Measurements from ENCODE around the gene FCER1G.

FCER1G gene

DNA sequence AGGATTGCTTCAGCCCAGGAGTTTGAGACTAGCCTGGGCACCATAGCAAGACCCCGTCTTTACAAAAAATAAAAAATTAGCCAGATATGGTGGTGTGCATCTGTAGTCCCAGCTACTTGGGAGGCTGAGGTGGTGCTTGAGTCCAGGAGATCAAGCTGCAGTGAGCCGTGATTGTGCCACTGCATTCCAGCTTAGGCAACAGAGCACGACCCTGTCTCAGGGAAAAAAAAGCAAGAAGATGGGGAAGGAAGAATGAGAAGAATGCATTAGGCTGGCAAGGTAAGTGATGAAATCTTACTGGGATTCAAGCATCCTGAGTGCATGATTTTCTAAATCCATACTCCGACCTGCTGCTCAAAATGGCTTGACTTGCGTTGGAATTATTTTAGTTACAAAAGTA is 50.2 kb downstream of the FCER1G start:
- H3K4me3 ChIP-seq (ENCODE audit: low read depth, low read length), result no peak overlapping the region
- TF ChIP-seq POLR2A (IDR thresholded peaks at IDR 0.05; ENCODE audit: extremely low read depth, insufficient read length) (no peak), MYC (IDR thresholded peaks at IDR 0.05; ENCODE audit: low read depth, low read length) (no peak)
- TF ChIP-seq, protein P1, sequence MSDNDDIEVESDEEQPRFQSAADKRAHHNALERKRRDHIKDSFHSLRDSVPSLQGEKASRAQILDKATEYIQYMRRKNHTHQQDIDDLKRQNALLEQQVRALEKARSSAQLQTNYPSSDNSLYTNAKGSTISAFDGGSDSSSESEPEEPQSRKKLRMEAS (IDR thresholded peaks at IDR 0.05; ENCODE audit: low read depth, low read length), result no peak
- TF ChIP-seq, protein P2, sequence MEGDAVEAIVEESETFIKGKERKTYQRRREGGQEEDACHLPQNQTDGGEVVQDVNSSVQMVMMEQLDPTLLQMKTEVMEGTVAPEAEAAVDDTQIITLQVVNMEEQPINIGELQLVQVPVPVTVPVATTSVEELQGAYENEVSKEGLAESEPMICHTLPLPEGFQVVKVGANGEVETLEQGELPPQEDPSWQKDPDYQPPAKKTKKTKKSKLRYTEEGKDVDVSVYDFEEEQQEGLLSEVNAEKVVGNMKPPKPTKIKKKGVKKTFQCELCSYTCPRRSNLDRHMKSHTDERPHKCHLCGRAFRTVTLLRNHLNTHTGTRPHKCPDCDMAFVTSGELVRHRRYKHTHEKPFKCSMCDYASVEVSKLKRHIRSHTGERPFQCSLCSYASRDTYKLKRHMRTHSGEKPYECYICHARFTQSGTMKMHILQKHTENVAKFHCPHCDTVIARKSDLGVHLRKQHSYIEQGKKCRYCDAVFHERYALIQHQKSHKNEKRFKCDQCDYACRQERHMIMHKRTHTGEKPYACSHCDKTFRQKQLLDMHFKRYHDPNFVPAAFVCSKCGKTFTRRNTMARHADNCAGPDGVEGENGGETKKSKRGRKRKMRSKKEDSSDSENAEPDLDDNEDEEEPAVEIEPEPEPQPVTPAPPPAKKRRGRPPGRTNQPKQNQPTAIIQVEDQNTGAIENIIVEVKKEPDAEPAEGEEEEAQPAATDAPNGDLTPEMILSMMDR (IDR thresholded peaks at IDR 0.05; ENCODE audit: low read depth, low read length), result no peak
- DNase-seq (ENCODE audit: low read depth), result no peak

DNA sequence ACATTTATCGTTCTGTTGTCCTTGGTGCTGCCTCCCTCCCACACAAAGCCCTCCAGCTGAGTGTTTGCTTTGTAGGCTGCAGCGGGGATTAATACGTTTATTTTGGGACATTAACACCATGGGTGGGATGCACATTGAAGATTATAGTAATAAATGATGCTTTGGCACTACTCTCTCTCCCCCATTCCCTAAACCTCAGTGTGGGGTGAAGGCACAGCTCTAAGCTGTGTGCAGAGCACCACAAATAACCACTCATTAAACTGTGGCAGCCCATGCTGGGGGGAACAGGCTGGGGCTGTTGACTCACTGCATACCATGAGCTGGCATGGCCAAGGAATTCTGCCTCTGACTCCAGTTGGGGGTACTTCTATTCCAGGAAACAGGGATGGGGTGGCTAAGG is 51.1 kb downstream of the FCER1G start:
- no peak for DNase-seq (ENCODE audit: low read depth)
- no peak overlapping the region for H3K4me3 ChIP-seq (ENCODE audit: low read depth, low read length)

DNA sequence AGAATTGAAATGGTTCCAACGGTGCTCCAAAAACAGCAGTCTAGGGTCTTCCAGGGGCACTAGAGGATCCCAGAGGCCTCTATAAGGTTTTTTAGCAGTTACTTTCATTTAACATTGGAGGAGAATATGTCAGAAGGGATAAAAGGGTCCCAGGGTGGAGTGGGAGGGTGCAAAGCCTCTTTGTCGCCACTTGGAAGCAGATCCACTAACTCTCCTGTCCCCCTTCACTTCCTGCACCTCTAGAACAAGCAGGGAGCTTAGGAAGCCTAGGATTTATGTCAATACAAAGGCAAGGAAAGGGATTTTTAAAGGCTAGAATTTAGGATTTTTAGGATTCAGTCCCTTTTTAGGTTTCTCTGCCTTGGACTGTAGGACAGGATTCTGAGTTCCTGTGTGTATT is 51.7 kb downstream of the FCER1G start:
- TF ChIP-seq, protein P2 (IDR thresholded peaks at IDR 0.05; ENCODE audit: low read depth, low read length), result no peak
- TF ChIP-seq POLR2A (IDR thresholded peaks at IDR 0.05; ENCODE audit: extremely low read depth, insufficient read length) (no peak), MYC (IDR thresholded peaks at IDR 0.05; ENCODE audit: low read depth, low read length) (no peak)
- TF ChIP-seq, protein P1 (IDR thresholded peaks at IDR 0.05; ENCODE audit: low read depth, low read length), result no peak
- no peak for DNase-seq (ENCODE audit: low read depth)
- no peak overlapping the region for H3K4me3 ChIP-seq (ENCODE audit: low read depth, low read length)

More for the DNA sequence above, 51.1 kb downstream of the FCER1G start:
- no peak for TF ChIP-seq POLR2A (IDR thresholded peaks at IDR 0.05; ENCODE audit: extremely low read depth, insufficient read length)
- TF ChIP-seq, protein P2 (IDR thresholded peaks at IDR 0.05; ENCODE audit: low read depth, low read length), result no peak
- no peak for TF ChIP-seq MYC (IDR thresholded peaks at IDR 0.05; ENCODE audit: low read depth, low read length)
- TF ChIP-seq, protein P1 (IDR thresholded peaks at IDR 0.05; ENCODE audit: low read depth, low read length), result no peak

DNA sequence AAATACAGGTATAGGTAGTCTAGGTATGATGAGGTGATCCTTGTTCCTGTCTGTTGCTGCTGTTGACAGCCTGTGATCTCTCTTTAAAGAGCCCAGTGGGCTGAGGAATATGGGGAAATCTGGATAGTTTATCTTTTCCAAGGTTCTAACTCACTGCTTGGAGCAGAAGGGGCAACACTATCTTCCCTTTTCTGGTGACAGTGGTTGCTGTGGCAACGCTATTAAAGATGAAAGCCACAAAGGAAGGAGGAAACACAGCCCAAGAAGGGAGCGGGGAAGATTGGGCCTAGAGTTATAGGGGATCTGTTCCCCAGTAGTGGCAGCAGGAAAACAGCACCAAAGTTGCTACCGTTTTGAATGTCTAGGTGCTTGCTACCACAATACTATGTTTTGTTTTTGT is 52.2 kb downstream of the FCER1G start:
- DNase-seq (ENCODE audit: low read depth), result peak; percentile 59
- TF ChIP-seq, protein P2 (IDR thresholded peaks at IDR 0.05; ENCODE audit: low read depth, low read length), result no peak
- TF ChIP-seq, protein P1 (IDR thresholded peaks at IDR 0.05; ENCODE audit: low read depth, low read length), result no peak
- TF ChIP-seq POLR2A (IDR thresholded peaks at IDR 0.05; ENCODE audit: extremely low read depth, insufficient read length), result no peak
- TF ChIP-seq MYC (IDR thresholded peaks at IDR 0.05; ENCODE audit: low read depth, low read length), result no peak
- H3K4me3 ChIP-seq (ENCODE audit: low read depth, low read length), result no peak overlapping the region
